CMK (cell line): ENCODE measurements around the gene GRAP2.
"Not testable (repeated sequence)": the region's sequence is repeated elsewhere in the genome, so short reads cannot be mapped to it uniquely, and the experiment has no call there.

Experiments used
- DNase-seq: peaks from one replicate; pipeline ENCODE4 v3.0.0-alpha.2; 2010; ENCODE audit warnings: low read depth

The GRAP2 gene

DNA sequence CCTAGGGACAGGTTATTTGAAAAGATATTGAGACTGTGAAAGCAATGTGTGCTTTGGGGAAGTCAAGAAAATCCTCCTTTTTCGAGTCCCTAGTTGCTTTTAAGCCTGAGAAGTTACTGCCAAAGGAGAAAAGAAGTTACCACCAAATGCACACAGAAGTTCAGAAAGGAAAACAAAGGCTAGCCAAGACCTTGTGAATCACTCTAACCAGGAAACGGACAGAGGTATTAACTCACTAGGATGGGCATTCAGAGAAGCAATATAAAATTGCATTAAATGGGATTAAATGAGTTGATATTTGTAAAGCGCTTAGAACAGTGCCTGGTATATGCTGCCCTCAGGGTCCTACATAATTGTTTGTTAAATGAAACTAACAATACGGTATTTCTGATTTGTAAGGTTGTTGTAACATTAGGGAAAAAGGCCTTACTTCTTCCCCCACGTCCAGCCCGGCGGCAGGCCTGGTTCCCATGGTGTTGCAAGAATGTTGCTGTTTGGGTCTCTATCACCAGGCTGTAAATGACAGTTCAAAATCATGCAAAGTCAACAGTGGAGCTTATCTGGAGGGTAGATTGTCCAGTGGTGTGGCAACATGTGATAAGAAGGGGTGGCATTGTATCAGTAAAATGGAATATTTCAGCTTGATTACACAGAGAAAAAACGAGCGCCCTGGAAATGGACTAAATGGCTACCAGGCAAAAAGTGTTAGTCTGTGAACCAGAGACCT is 66.4 kb downstream of the GRAP2 start:
- DNase-seq, result peak; percentile 55

DNA sequence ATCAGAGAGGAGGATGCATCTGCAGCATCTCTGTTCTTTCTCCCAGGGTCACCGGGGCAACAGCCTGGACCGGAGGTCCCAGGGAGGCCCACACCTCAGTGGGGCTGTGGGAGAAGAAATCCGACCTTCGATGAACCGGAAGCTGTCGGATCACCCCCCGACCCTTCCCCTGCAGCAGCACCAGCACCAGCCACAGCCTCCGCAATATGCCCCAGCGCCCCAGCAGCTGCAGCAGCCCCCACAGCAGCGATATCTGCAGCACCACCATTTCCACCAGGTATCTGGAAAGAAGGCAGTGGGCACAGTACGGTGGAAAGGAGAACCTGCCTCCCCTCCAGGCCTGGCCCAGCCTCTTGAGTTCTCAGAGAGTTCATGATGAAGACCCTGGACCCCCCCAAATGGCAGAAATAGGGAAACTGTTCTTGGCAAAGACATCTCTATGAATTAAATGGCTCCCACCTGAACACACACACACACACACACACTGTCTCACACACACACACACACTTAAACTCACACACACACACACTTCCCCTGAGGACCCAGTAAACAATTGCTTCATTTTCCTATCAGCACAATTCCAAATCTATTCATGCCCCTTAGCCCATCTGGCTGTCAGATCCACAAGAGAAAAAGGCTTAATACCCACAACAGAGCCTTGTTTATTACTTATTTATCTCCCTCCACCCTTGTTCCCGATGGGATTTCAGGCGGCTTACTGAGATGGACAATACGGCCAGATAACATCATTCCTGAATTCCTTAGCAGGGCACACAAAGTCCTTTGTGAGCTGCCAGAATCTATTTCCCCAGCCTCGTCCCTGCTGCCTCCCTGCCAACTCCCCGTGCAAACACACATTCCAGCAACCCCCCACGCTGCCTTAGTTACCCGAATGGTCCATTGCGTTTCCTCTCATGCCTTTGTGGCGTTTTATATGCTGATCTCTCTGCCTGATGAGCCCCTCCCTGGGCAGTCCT is 67.4 kb downstream of the GRAP2 start:
- no peak for DNase-seq

DNA sequence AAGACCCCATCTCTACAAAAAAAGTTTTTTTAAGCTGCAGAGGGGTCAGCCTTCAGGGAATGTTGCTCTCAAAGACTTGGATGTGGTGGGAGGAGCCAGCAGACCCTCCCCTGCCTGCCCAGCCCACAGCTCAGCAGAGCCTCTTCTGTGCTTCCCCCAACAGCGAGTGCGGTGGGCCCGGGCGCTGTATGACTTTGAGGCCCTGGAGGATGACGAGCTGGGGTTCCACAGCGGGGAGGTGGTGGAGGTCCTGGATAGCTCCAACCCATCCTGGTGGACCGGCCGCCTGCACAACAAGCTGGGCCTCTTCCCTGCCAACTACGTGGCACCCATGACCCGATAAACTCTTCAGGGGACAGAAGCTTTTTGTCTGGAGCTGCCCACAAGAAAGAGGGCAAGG is 69.9 kb downstream of the GRAP2 start:
- no peak for DNase-seq

DNA sequence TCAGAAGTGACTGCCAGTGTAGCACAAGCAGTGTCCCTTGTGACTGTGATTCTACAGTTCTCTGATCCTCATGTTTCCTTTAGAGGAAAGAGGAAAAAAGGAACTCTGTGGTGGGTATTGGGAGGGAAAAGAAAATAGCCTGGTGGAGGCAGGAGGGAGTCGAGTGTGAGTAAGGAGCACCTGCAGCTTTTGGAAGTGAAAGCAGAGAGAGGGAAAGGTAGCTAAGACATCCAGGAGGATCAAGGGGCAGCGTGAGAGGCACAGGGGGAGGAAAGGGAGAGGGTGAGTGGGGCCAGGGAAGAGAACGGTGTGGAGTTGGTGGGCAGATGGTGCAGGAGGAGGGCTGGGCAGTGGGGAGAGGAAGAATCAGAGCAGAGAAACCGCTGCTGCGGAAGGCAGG is 71.8 kb downstream of the GRAP2 start:
- no peak for DNase-seq

DNA sequence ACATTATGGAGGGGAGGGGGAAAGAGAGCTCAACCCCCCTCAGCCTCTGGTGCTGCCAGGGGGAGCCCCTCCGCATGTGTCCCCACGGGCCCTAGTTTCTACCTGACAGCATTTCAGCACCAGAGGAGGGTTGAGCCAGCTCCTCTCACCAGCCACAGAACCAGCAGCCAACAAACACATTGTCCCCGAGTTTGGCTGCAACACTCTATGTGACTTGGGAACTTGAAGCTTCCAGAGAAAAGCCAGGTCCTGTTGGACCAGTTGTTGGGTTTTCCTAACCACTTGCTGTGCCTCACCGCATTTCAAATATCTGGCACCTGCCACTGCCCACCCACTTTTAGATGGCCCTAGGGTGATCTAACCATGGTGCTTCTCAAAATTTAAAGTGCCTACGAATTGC is 72.8 kb downstream of the GRAP2 start:
- DNase-seq, result no peak

DNA sequence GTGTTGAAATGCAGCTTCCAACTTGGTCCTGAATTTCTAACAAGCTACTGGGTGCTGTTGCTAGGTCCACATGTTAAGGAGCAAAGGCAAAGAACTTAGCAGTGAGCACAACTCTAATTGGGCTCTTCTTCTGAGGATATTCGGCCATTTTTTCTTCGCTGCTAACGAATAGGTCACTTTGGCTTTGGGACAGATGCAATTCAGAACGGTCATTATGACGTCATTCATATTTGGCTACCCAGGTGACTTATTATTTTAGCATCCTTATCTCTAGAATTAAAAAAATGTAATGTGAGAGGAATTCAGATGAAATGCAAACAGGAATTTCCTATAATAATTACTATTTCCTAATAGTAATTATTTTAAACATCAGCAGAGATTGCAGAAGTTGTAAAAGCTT is 73.2 kb downstream of the GRAP2 start:
- DNase-seq, result no peak

DNA sequence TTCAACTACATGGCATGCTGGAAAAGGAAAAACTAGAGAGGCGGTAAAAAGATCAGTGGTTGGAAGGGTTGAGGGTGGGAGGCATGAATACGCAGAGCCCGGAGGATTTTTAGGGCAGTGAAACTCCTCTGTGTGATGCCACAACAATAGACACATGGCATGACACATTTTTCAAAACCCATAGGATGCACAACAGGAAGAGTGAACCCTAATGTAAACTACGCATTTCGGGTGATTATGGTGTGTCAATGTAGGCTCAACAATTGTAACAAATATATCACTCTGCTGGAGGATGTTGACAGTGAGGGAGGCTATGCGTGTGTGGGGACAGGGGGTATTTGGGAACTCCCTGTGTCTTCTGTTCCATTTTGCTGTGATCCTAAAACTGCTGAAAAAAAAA is 78.2 kb downstream of the GRAP2 start:
- DNase-seq, result no peak

DNA sequence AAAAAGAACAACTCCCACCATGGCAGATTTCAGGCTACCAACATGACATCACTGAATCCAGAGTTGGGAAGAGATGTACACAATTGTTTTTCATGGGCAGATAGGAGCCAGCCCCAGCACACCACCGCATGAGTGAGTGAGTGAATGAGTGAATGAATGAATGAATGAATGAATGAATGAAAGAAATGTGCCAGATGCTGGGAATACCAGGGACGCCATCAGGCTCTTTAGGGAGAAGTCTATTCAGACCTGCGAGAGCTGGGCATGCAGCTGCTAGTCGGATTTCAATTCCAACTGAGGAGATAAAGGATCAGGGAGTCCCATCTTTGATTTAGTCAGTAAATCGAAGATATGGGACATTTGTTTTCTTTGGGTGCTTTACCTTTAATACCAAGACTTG is 78.6 kb downstream of the GRAP2 start:
- no peak for DNase-seq

DNA sequence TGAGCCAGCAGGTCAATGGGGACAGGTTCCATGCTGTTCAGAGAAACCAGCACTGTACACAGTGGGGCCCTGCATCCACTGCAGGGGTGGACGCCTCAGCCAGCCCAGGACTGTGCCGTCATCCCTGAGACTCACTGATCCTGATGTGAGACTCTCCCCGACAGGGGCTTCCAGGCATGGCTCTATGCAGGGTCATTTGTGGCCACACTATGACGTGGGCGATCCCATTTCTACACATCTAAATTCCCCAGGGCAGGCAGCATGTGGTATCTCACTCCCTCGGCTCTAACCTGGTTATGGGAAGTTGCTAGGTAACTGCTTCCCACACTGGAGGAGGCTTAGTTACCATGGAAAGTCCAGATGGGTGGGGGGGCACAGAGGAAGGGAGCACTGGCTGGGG is 79.7 kb downstream of the GRAP2 start:
- no peak for DNase-seq

DNA sequence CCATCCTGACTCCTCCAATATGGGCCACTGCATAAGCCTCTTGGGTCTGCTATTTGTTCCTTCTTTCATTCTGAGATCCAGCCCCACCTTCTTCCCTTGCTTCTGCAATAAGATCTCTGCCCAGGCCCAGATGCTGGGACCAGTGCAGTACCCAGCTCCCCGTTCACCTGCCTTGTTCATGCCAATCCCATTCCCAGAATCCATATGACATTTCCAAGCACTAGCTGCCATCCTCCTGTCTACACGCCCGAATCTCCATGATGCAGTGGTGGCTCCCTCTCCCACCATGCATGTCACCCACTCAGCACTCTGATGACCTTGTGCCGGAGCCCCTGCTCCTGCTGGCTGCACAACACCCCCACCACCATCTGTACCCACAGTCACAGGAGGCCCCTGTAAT is 82.5 kb downstream of the GRAP2 start:
- no peak for DNase-seq

DNA sequence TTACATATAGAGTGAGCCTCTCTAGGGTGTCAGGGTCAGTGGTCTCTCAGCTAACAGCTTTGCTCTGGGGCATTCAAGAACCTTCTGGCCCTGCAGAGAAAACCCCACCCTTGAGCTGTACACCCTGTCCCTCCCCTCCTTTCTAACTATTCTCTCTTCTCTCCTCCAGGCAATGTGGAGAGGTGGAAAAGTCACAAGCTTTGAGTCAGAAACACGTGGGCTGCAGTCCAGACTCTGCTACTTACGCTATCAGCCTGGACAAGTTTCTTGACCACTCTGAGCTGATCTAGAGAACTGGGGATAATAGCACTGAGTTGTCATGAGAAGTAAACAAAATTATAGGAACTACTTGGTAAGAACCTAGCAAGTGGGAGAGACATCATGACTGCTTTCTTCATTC is 83.1 kb downstream of the GRAP2 start:
- no peak for DNase-seq

DNA sequence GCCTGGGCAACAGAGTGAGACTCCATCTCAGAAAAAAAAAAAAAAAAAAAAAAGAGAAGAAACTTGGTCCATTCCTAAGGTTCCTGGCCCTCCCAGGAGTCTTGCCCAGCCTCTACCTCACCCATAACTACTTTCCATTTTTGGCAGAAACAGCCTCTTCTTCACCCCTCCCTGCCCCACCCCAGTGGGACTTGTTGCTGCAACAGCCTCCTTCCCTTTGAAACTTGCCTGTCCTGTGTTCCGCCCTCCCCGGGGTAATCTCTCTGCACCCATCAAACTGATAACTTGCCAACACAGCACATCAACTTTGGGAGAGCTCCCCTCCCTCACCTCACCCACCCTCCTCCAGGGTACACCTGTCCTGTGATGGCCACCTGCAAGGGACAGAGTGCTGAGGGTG is 83.9 kb downstream of the GRAP2 start:
- no peak for DNase-seq

DNA sequence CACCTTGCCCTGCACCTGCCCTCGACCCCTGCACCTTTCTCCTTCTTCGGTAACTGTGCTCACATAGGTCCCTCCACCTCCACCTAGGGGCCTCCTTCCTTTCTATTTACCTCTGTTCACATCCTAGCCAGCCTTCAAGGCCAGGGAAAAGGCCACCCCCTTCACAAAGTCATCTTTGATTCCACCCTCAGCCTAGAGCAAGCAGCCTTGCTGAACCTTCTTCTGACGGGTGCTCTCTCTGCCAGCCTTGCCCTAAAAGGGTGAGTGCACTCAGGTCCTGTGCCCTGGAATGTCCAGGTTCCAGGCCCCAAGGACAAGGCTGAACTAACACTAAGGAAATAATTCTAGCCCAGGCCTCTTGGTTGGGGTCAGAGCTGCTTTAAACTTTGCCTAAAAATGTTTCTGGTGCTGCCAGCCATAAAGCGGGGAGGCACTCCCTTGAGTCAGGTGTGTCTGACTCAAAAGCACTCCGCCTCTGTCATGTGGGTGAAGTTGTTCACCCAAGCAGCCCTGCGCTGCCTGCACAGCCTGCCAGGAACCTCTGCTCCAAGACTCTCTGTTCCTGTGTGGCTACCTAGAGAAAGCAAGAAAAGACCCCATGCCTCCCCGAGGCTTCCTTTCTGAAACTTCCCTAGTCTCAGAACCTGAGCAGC is 84.6 kb downstream of the GRAP2 start:
- DNase-seq, result no peak

DNA sequence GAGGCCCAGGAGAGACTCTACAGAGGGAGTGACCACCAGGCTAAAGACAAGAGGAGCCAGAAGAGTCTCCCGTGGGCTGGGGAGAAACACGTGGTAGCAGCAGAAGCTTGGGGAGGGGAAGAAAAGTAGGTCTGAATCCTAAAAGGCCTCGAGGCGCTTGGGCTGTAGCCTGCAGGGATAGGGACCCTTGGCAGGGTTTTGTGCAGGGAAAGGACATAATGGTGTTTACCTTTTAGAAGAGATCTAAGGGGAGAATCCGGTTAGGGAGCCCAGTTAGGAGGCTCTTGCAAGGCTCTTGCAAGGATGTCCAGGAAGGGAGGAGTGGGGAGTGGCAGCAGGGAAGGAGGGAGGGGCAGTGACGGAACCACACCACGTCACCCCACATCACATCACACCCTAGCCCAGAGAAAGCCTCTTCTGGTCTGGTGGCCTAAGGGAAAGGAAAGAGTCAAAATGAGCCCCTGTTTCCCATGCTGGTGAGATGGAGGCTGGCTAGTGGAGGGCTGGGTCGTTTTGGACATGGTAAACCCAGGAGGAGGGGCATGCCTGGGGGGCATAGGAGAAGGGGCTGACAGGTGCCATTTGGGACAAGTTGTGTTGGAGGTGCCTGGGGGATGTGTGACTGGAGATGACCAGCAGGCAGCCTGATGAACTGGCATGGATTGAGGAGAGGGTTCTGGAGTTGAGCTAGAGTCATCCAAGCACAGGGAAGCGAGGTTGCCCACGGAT is 87.7 kb downstream of the GRAP2 start:
- no peak for DNase-seq

DNA sequence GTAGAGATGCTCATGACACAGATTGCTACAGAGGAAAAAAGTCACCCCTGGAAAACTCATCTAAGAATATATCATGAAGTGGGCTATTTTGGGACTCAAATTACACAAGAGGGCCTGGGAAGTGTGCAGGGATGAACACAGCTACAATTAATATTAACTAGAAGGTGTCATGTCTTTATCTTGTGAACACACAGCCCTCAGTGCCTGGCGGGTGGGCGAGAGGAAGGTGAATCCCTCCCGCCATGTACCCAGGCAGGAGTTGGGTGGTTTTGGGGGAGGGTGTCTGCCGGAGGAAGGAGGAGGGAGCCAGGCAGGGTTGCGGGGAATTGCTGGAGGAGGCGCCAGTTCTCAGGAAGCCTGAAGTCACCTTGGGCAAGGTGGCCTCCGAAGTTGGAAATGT is 88.7 kb downstream of the GRAP2 start:
- DNase-seq, result no peak

DNA sequence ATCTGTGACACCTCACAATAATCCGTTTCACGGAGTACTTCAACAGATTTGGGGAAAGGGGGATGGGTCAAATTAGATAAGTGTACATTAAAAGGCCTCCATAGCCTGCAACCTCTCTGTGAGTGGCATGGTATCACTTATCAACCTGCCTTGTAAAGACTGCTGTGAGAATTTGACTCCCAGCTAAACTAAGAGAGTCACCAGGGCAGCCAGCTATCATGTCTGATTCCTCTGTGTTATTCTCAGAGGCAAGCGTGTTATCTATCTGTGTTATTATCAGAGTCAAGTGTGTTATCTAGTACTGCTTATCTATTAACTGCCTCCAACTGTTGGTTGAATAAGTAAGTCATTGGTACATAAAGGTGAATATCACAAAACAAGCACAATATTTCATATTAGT is 89.8 kb downstream of the GRAP2 start:
- no peak for DNase-seq

DNA sequence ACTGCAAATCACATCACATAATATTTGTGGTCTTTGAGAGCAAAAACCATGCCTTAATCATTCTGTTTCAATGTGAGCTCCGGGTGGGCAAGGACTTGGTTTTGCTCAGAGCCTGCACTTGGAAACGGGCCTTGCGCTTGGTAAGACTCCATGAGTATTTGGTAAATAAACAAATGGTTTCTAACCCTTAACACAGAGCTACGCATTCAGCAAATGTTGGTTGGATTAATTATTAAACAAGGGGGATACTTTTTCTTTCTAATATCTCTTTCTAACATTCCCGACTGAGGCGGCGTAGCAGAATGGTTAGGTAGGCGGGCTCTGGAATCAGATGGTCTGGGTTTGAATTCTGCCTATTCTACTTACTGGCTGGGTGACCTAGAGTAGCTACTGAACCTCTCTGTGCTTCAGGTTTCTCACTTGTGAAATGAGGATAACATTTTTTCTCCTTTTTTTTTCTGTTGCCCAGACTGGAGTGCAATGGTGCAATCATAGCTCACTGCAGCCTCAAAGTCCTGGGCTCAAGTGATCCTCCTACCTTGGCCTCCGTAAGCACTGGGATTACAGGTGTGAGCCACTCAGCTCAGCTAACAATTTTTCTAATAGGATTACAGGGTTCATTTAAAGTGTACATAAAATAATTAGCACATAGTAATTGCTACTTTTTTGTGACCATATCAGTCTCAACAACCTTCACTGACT is 90.4 kb downstream of the GRAP2 start:
- no peak for DNase-seq

DNA sequence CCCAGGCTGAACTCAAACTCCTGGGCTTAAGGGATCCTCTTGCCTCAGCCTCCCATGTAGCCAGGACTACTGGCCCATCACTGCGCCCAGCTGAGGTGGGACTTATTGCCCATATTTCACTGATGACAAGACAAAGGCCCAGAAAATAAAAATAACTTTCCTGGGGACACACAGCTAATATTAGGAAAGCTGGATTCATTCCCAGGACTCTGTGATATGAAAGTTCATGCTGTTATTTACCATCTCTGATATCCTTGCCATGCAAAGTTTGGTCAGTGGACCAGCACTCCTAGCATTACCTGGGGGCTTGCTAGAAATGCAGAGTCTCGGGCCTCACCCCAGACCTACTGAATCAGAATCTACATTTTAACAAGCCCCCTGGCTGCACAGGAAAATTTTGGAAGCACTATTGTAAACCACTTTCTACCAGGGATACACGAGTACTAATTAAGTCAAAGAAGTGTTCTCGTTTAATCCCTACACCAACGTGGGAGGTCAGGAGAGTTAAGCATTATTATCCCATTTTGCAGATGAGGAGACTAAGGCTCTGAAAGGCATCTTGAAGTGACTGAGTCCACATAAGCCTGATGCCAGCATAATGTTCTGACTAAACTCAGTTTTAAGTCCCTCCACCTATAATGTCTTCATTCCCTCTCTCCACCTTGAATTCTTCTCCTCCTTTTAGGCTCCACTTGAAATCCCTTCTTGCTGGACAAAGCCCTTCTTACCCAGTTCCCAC is 91.4 kb downstream of the GRAP2 start:
- no peak for DNase-seq

DNA sequence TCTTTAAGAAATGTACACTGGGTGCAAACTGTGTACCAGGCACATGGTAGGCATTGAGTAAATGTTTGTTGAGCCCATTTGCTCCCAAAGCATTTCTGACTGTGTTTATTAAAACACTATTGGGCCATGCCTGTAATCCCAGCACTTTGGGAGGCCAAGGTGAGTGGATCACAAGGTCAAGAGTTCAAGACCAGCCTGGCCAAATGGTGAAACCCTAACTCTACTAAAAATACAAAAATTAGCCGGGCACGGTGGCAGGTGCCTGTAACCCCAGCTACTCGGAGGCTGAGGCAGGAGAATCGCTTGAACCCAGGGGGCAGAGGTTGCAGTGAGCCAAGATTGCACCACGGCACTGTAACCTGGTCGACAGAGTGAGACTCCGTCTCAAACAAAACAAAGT is 92.0 kb downstream of the GRAP2 start:
- not testable (repeated sequence) for DNase-seq

DNA sequence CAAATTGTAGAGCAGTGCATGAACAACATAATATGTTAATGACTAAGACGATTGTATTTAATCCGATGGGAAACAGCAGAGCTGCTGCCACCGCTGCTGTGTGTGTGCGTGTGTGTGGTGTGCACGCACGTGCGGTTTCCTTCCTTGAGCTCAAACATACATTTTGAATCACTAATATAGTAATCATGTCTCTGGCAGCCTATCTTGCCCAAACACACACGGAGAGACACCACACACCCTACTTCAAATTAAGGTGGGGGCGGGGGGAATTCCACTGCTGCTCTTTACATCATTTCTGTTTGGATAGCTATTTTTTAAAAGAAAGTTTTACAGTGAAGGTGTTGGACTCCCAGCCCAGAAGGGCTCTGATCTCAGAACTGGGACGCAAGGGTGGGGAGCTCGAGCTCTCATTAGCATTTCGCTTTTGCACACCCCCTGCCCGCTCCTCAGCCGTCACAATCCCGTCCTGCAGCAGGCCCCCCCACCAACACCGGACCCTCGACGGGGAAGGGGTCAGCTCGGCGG is 93.2 kb downstream of the GRAP2 start:
- DNase-seq, result peak; percentile 39
